IMR-90 (cell line): ENCODE measurements around the gene PRLR. TPM values are rescaled to one million over a fixed set of nuclear protein-coding genes. Genes with fewer than 3 reads are reported as not detected.

Source experiments
- ATAC-seq: fragments of 200-7000 bp; cut with Tn5 transposase; 2 replicates; pipeline ENCODE4 v1.9.1; 2020; ENCODE audit warnings: low read depth, mild to moderate bottlenecking, moderate library complexity
- BruUV-seq: library from RNA; stranded (reverse); fragments of 400-500 nt; replicated peaks from 2 replicates; lab custom pipeline; 2021; lab: Mats Ljungman, UMichigan
- CTCF ChIA-PET: fragments of 300-600 bp; formaldehyde crosslinking; extraction: SDS; loops from one replicate; lab custom pipeline; 2021; ENCODE audit warnings: antibody characterized with exemption; lab: Yijun Ruan, JAX
- POLR2A ChIA-PET: fragments of 300-600 bp; sonication (Branson Sonifier 250); formaldehyde crosslinking; loops from one replicate; lab custom pipeline; 2022; ENCODE audit warnings: antibody characterized with exemption; ENCODE audit not compliant: unreplicated experiment; lab: Charles Lee
- DNase-seq: peaks from one replicate; pipeline ENCODE4 v3.0.0; 2013
- H2AFZ ChIP-seq: replicated peaks from 2 replicates; pipeline ENCODE3; 2013; ENCODE audit warnings: low read length, mild to moderate bottlenecking; ENCODE audit not compliant: poor library complexity
- H2AK5ac ChIP-seq: 2 replicates; pipeline ENCODE4 v1.6.1; 2013; ENCODE audit warnings: low read depth, low read length, inconsistent platforms
- H2AK9ac ChIP-seq: replicated peaks from 2 replicates; pipeline ENCODE3; 2013; ENCODE audit warnings: mild to moderate bottlenecking, low read depth, low read length, moderate library complexity; ENCODE audit not compliant: poor library complexity
- H2BK120ac ChIP-seq: 2 replicates; pipeline ENCODE4 v1.6.1; 2013; ENCODE audit warnings: low read depth, low read length, inconsistent platforms
- H2BK15ac ChIP-seq: 3 replicates; pipeline ENCODE4 v1.6.1; 2013; ENCODE audit warnings: low read depth, low read length, inconsistent platforms
- H2BK20ac ChIP-seq: 2 replicates; pipeline ENCODE4 v1.6.1; 2013; ENCODE audit warnings: low read depth, mild to moderate bottlenecking, inconsistent platforms, low read length, moderate library complexity
- H2BK5ac ChIP-seq: 2 replicates; pipeline ENCODE4 v1.6.1; 2013; ENCODE audit warnings: mild to moderate bottlenecking, low read depth, low read length, inconsistent platforms; ENCODE audit not compliant: poor library complexity, severe bottlenecking
- H3K14ac ChIP-seq: replicated peaks from 2 replicates; pipeline ENCODE4 v1.6.1; 2013; ENCODE audit warnings: low read depth, low read length, inconsistent platforms
- H3K18ac ChIP-seq: 2 replicates; pipeline ENCODE4 v1.6.1; 2013; ENCODE audit warnings: low read depth, low read length, control low read depth
- H3K23ac ChIP-seq: 2 replicates; pipeline ENCODE4 v1.6.1; 2013; ENCODE audit warnings: low read depth, low read length, inconsistent platforms
- H3K27ac ChIP-seq: 2 replicates; pipeline ENCODE4 v1.5.1; 2013; ENCODE audit warnings: mild to moderate bottlenecking, control low read depth, low read length; ENCODE audit not compliant: insufficient read depth
- H3K27me3 ChIP-seq: 2 replicates; pipeline ENCODE4 v1.6.1; 2013; ENCODE audit warnings: low read length; ENCODE audit not compliant: control insufficient read depth, insufficient read depth
- H3K36me3 ChIP-seq: 2 replicates; pipeline ENCODE4 v1.6.1; 2013; ENCODE audit warnings: low read length, mixed read lengths; ENCODE audit not compliant: control insufficient read depth, insufficient read depth
- H3K4ac ChIP-seq: 2 replicates; pipeline ENCODE4 v1.6.1; 2013; ENCODE audit warnings: low read depth, low read length, inconsistent platforms
- H3K4me1 ChIP-seq: 2 replicates; pipeline ENCODE4 v1.6.1; 2013; ENCODE audit warnings: low read length, mixed read lengths; ENCODE audit not compliant: control insufficient read depth, insufficient read depth
- H3K4me2 ChIP-seq: 2 replicates; pipeline ENCODE4 v1.6.1; 2013; ENCODE audit warnings: low read depth, mild to moderate bottlenecking, control low read depth, low read length, moderate library complexity
- H3K4me3 ChIP-seq: 2 replicates; pipeline ENCODE4 v1.5.1; 2013; ENCODE audit warnings: low read depth, mild to moderate bottlenecking, control low read depth, low read length, moderate library complexity; ENCODE audit not compliant: insufficient read depth
- H3K56ac ChIP-seq: 2 replicates; pipeline ENCODE4 v1.6.1; 2013; ENCODE audit warnings: low read length, inconsistent platforms; ENCODE audit not compliant: insufficient read depth; ENCODE audit errors: extremely low read depth
- H3K79me1 ChIP-seq, 2 experiments: 2 replicates each; pipeline ENCODE4 v1.6.1; 2013; ENCODE audit warnings: low read length in 2 of 2, inconsistent platforms in 1 of 2, low read depth in 1 of 2
- H3K9ac ChIP-seq: 2 replicates; pipeline ENCODE4 v1.6.1; 2013; ENCODE audit warnings: low read depth, low read length, control low read depth
- H3K9me1 ChIP-seq: 2 replicates; pipeline ENCODE4 v1.6.1; 2013; ENCODE audit warnings: low read length, inconsistent platforms; ENCODE audit not compliant: insufficient read depth
- H3K9me3 ChIP-seq: 2 replicates; pipeline ENCODE4 v1.6.1; 2013; ENCODE audit warnings: low read length; ENCODE audit not compliant: control insufficient read depth, insufficient read depth
- H4K20me1 ChIP-seq: 2 replicates; pipeline ENCODE4 v1.6.1; 2013; ENCODE audit warnings: low read length, inconsistent platforms; ENCODE audit not compliant: insufficient read depth
- H4K5ac ChIP-seq: 2 replicates; pipeline ENCODE4 v1.6.1; 2013; ENCODE audit warnings: mild to moderate bottlenecking, low read depth, low read length, control low read depth
- H4K8ac ChIP-seq, 2 experiments: 2 replicates each; pipeline ENCODE4 v1.6.1; 2013; ENCODE audit warnings: low read depth in 2 of 2, low read length in 2 of 2, control low read depth in 1 of 2, inconsistent platforms in 1 of 2
- H4K91ac ChIP-seq: 2 replicates; pipeline ENCODE4 v1.6.1; 2013; ENCODE audit warnings: low read depth, low read length, inconsistent platforms; ENCODE audit not compliant: insufficient read depth
- BHLHE40 ChIP-seq: fragments of 150-350 bp; IDR thresholded peaks from 2 replicates; pipeline ENCODE4 v1.6.1; 2016; ENCODE audit warnings: mild to moderate bottlenecking, low read depth, low read length
- CEBPB ChIP-seq: IDR thresholded peaks from 2 replicates; pipeline ENCODE4 v1.6.1; 2012; ENCODE audit warnings: low read depth, low read length, improper control_type of control experiment
- CHD1 ChIP-seq: IDR thresholded peaks from 2 replicates; pipeline ENCODE4 v1.6.1; 2012; ENCODE audit warnings: low read depth, low read length, improper control_type of control experiment
- FOS ChIP-seq: fragments of 150-350 bp; IDR thresholded peaks from 2 replicates; pipeline ENCODE4 v1.6.1; 2016; ENCODE audit warnings: low read depth, low read length
- MAFK ChIP-seq: IDR thresholded peaks from 2 replicates; pipeline ENCODE4 v1.6.1; 2012; ENCODE audit warnings: low read depth, low read length, improper control_type of control experiment
- MAZ ChIP-seq: IDR thresholded peaks from 2 replicates; pipeline ENCODE4 v1.6.1; 2012; ENCODE audit warnings: low read depth, mild to moderate bottlenecking, low read length, improper control_type of control experiment, moderate library complexity, borderline replicate concordance
- MXI1 ChIP-seq: IDR thresholded peaks from 2 replicates; pipeline ENCODE4 v1.6.1; 2012; ENCODE audit warnings: low read depth, mild to moderate bottlenecking, low read length, moderate library complexity, borderline replicate concordance
- POLR2A ChIP-seq: IDR thresholded peaks from 2 replicates; pipeline ENCODE4 v1.6.1; 2012; ENCODE audit warnings: mild to moderate bottlenecking, low read depth, low read length
- RAD21 ChIP-seq: IDR thresholded peaks from 2 replicates; pipeline ENCODE4 v1.6.1; 2012; ENCODE audit warnings: low read length, improper control_type of control experiment
- RCOR1 ChIP-seq: IDR thresholded peaks from 2 replicates; pipeline ENCODE4 v1.6.1; 2012; ENCODE audit warnings: mild to moderate bottlenecking, low read length, improper control_type of control experiment; ENCODE audit not compliant: insufficient replicate concordance
- WGBS, 2 experiments: methylation state at CpG; one replicate each; pipeline versions ENCODE4 v1.1.5 to v1.1.7; 2013; ENCODE audit warnings: missing lambda C conversion rate in 2 of 2; ENCODE audit not compliant: insufficient read length in 1 of 2; ENCODE audit errors: extremely low coverage in 2 of 2; 5-methylcytosine and 5-hydroxymethylcytosine counted together
- dilution Hi-C: fragments of 300-500 bp; cut with HindIII; formaldehyde crosslinking; loops from one replicate; pipeline ENCODE4 v1.14.3; 2018; ENCODE audit warnings: low sequenced_read_pairs; ENCODE audit not compliant: unreplicated experiment
- in situ Hi-C: fragments of 300-500 bp; cut with MboI; formaldehyde crosslinking; loops from 3 replicates; pipeline ENCODE4 v1.14.3; 2019; ENCODE audit warnings: low sequenced_read_pairs, inconsistent platforms, mixed read lengths
- intact Hi-C: fragments of 100-400 bp; cut with micrococcal nuclease; formaldehyde crosslinking; loops from 2 replicates; pipeline ENCODE4 v1.10.0; 2022
- polyA plus RNA-seq, 3 experiments: library from polyadenylated mRNA; depleted of rRNA; stranded (reverse); fragments of >200 nt; gene quantifications; 2 replicates each; pipeline ENCODE4 v1.2.3, GENCODE V29; 2012; ENCODE audit warnings: low replicate concordance in 1 of 3
- total RNA-seq: library from RNA; depleted of rRNA; stranded (reverse); fragments of >200 nt; gene quantifications from 2 replicates; pipeline ENCODE4 v1.2.3, GENCODE V29; 2012
- TF ChIP-seq, protein P1 (sequence below): fragments of 150-350 bp; IDR thresholded peaks from 2 replicates; pipeline ENCODE4 v1.6.1; 2017; ENCODE audit warnings: mild to moderate bottlenecking, antibody characterized with exemption, low read length, low read depth
- TF ChIP-seq, protein P2 (sequence below): fragments of 150-350 bp; IDR thresholded peaks from 2 replicates; pipeline ENCODE4 v1.6.1; 2016; ENCODE audit warnings: low read depth, mild to moderate bottlenecking, low read length, moderate library complexity, borderline replicate concordance

The PRLR gene
- total and polyA plus RNA-seq, 2 of the 4 experiments (the other 2 are of a cell fraction) = 0.24 to 0.54 TPM

DNA sequence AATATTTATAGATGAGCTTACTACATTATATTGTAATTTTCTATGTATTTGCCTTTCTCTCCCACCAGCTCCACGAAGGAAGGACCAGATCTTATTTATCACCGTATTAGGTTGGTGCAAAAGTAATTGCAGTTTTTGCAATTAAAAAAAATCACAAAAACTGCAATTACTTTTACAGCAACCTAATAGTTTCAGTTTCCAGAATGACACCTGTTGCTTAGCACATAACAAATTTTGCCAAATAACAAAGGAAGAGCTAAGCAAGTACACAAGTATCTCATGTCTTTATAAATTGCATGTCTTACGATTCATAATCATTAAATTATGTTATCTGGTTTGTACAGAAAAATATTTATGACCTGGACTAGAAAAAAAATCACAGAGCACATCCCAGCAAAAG is 228.4 kb downstream of the PRLR start:
- no peak overlapping the region for H3K18ac ChIP-seq
- DNase-seq = no peak
- H2AFZ ChIP-seq = no peak overlapping the region
- no peaks in the 10 kb centered on the region for H3K36me3 ChIP-seq
- H4K8ac ChIP-seq = no peak overlapping the region
- ChIA-PET POLR2A (no interaction called here), CTCF (no interaction called here)
- H3K27ac ChIP-seq = no peak overlapping the region
- no peak overlapping the region for H3K14ac ChIP-seq
- H2AK5ac ChIP-seq = no peak overlapping the region
- H2BK120ac ChIP-seq = no peak overlapping the region
- H3K9me1 ChIP-seq = no peaks in the 10 kb centered on the region
- H3K23ac ChIP-seq = no peak overlapping the region
- H2BK15ac ChIP-seq = no peak overlapping the region
- BruUV-seq = no TSS peak
- H3K9me3 ChIP-seq = no peaks in the 10 kb centered on the region
- no peak for ATAC-seq
- intact Hi-C loops = loop anchor here (2.0 kb wide), 2 partner anchors 43 to 527 kb away; no protein-coding TSS in a partner anchor
- H4K20me1 ChIP-seq = no peaks in the 10 kb centered on the region
- H3K4ac ChIP-seq = no peak overlapping the region
- H3K56ac ChIP-seq = no peak overlapping the region
- in situ Hi-C loops = loop anchor here (10.0 kb wide), 1 partner anchor 527 kb away; no protein-coding TSS in a partner anchor
- no peak overlapping the region for H3K4me2 ChIP-seq
- H4K5ac ChIP-seq = no peak overlapping the region
- no peaks in the 10 kb centered on the region for H3K79me1 ChIP-seq
- WGBS, 2 experiments = no CpG with 5 or more reads among the region's 3 CpGs
- 0 out of 2 replicates have a peak, but pooled peaks cover 2% of the 10 kb centered on the region for H3K4me1 ChIP-seq
- no peak overlapping the region for H2AK9ac ChIP-seq
- TF ChIP-seq MXI1 (no peak), MAZ (no peak), MAFK (no peak), FOS (no peak), CEBPB (no peak), RCOR1 (no peak), RAD21 (no peak), POLR2A (no peak), CHD1 (no peak), BHLHE40 (no peak)
- TF ChIP-seq, protein P1, sequence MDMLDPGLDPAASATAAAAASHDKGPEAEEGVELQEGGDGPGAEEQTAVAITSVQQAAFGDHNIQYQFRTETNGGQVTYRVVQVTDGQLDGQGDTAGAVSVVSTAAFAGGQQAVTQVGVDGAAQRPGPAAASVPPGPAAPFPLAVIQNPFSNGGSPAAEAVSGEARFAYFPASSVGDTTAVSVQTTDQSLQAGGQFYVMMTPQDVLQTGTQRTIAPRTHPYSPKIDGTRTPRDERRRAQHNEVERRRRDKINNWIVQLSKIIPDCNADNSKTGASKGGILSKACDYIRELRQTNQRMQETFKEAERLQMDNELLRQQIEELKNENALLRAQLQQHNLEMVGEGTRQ = no peak
- TF ChIP-seq, protein P2, sequence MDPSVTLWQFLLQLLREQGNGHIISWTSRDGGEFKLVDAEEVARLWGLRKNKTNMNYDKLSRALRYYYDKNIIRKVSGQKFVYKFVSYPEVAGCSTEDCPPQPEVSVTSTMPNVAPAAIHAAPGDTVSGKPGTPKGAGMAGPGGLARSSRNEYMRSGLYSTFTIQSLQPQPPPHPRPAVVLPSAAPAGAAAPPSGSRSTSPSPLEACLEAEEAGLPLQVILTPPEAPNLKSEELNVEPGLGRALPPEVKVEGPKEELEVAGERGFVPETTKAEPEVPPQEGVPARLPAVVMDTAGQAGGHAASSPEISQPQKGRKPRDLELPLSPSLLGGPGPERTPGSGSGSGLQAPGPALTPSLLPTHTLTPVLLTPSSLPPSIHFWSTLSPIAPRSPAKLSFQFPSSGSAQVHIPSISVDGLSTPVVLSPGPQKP = no peak
- H3K4me3 ChIP-seq = no peak overlapping the region
- dilution Hi-C loops = no loop called here
- H2BK5ac ChIP-seq = no peak overlapping the region
- no peak overlapping the region for H3K9ac ChIP-seq
- H3K27me3 ChIP-seq = peaks cover 19% of the 10 kb centered on the region
- no peak overlapping the region for H2BK20ac ChIP-seq
- H4K91ac ChIP-seq = no peak overlapping the region
